Measurements from ENCODE around the gene KDELR3. TPM values are rescaled to one million over a fixed set of nuclear protein-coding genes. Genes with fewer than 3 reads are reported as not detected.

The KDELR3 gene
- total and polyA plus RNA-seq, 2 donors (not counting 3 experiments of a cell fraction or from before 2014, with no cell fraction given) = 28.6 to 61.3 TPM

DNA sequence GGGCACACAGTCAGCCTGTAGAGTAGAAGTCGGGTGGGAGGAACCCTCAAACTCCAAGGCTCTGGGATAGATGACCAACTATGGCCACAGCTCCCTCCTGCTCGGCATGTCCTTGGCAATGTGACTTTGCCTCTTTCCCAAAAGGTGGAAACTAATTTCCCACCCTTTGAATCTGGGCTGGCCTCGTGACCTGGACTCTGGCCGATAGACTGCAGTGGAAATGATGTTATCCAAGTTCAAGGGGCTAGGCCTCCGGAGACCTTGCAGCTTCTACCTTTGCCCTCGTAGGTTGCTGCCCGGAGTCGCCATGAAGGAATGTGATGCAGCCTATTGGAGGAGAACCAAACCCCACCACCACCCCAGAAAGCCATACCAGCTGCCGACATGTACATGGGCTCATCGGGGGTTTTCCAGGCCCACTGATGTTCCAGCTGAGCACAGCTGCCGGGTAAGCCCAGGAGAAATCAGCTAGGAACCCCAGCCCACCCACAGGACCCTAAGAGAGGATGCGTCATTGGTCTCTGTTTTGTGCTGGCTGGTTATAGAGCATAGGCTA is 43.3 kb upstream of the KDELR3 start:
- Histone ChIP-seq H3K79me2 (ENCODE audit: control insufficient read depth, insufficient read depth, low read length) (no peaks in the 10 kb centered on the region), H3K36me3 (ENCODE audit: control insufficient read depth in 2 of 2, extremely low read depth in 1 of 2, insufficient read depth in 2 of 2, low read length in 2 of 2) (no peaks in the 10 kb centered on the region), H3K27ac (ENCODE audit: insufficient read depth, low read depth, low read length) (no peak overlapping the region), H3K9me3 (replicated peaks; ENCODE audit: control insufficient read depth, insufficient read depth, low read length) (no peaks in the 10 kb centered on the region), H3K4me1 (ENCODE audit: control insufficient read depth, extremely low read depth, insufficient read depth, low read length) (no peaks in the 10 kb centered on the region), H3K4me3 (replicated peaks in 1 of 3; ENCODE audit: insufficient read depth in 1 of 3, low read depth in 1 of 3, low read length in 3 of 3) (no peak overlapping the region), H3K27me3 (ENCODE audit: control insufficient read depth in 2 of 2, insufficient read depth in 2 of 2, low read length in 2 of 2) (no peaks in the 10 kb centered on the region), H3K9ac (replicated peaks; ENCODE audit: extremely low read depth, insufficient read depth, low read length) (no peak overlapping the region), H4K20me1 (replicated peaks; ENCODE audit: control insufficient read depth, extremely low read depth, insufficient read depth, low read length) (no peaks in the 10 kb centered on the region), H3K4me2 (ENCODE audit: insufficient read depth, low read length) (no peak overlapping the region), H2AFZ (ENCODE audit: low read depth, low read length) (no peak overlapping the region), H3K9me1 (replicated peaks; ENCODE audit: control insufficient read depth, extremely low read depth, insufficient read depth, low read length) (no peaks in the 10 kb centered on the region)
- no TSS peak for BruUV-seq (replicated peaks)
- intact Hi-C loops (cut with micrococcal nuclease) (no loop called here), dilution Hi-C loops (cut with MboI; ENCODE audit: extremely low pct_ligation_motif_present, low sequenced_read_pairs) (no loop called here)
- ChIA-PET CTCF (no interaction called here), POLR2A (interaction anchor here (0.6 kb wide), 1 partner anchor 11 kb away, joined by 5 read pairs; no protein-coding TSS in a partner anchor)
- no peak for TF ChIP-seq CTCF (IDR thresholded peaks at IDR 0.05; ENCODE audit: extremely low read depth in 1 of 2, insufficient read depth in 1 of 2, low read depth in 1 of 2, low read length in 2 of 2)
- no peak for TF ChIP-seq POLR2A (IDR thresholded peaks at IDR 0.05; ENCODE audit: low read depth, low read length)
- TF ChIP-seq, protein P1, sequence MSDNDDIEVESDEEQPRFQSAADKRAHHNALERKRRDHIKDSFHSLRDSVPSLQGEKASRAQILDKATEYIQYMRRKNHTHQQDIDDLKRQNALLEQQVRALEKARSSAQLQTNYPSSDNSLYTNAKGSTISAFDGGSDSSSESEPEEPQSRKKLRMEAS (IDR thresholded peaks at IDR 0.05; ENCODE audit: insufficient read depth, insufficient read length) = no peak
- no peak for TF ChIP-seq FOS (IDR thresholded peaks at IDR 0.05; ENCODE audit: borderline replicate concordance, insufficient read depth, low read length)
- TF ChIP-seq EZH2 (IDR thresholded peaks at IDR 0.05; ENCODE audit: borderline replicate concordance, low read depth, low read length, severe bottlenecking) = no peak
- no peak for TF ChIP-seq MYC (IDR thresholded peaks at IDR 0.05; ENCODE audit: low read depth, low read length)
- TF ChIP-seq JUN (IDR thresholded peaks at IDR 0.05; ENCODE audit: borderline replicate concordance, insufficient read depth, insufficient read length, low read depth) = no peak
- TF ChIP-seq GATA2 (IDR thresholded peaks at IDR 0.05; ENCODE audit: insufficient read depth, insufficient read length, low read depth, low read length) = no peak
- TF ChIP-seq POLR2AphosphoS5 (IDR thresholded peaks at IDR 0.05; ENCODE audit: insufficient read depth, low read depth, low read length) = no peak
- FAIRE-seq = no peak
- no peak for DNase-seq (ENCODE audit: low read depth, low spot score)

Data from endothelial cell of umbilical vein (primary cell).